ENCODE measurements around the gene SMIM5. TPM values are rescaled to one million over a fixed set of nuclear protein-coding genes. Genes with fewer than 3 reads are reported as not detected.
A peak's percentile ranks its signal among the peaks of the same experiment; 100 is the strongest.

Gene SMIM5
- total RNA-seq, 1 experiment from 2014 or later = 0.20 TPM

DNA sequence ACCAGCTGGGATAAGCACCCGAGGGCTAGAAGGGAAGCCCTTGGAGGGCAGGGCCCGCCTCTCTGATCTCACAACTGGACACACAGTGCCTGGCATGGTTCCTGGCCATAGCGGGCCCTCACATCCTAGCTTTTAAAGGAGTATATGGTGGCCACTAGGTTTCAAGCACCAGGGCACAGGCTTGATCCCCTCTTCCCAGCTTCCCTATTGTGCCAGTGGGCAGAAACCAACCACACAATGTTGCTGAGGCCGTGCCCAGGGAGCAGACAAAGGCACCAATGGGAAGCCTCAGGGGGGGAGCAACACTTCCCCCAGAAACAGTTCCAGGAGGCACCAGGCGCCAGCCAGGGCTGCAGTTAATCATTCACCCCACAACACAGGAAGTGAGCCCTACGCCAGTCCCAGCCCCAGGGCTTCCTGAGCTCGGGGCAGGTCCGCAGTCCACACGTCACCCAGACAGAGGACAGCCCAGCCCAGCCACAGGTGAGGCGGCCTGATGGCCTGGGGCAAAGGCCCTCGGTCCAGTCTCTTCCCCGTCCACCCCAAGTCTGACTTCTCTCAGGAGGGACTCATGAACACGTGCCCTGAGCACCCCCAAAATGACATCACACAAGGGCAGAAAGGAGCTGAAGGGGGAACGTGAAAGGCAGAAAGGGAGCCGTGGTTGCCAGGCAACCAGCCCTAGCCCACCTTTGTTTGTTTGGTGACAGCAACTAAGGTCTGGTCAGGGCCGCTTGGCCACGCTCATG is 12.8 kb downstream of the SMIM5 start:
- Mint-ChIP-seq H3K9me3 (ENCODE audit: unreplicated experiment) (no peaks in the 10 kb centered on the region), H3K27me3 (ENCODE audit: insufficient read depth, unreplicated experiment) (no peaks in the 10 kb centered on the region), H3K4me1 (ENCODE audit: low read depth, unreplicated experiment) (peaks cover 23% of the 10 kb centered on the region), H3K36me3 (ENCODE audit: insufficient read depth, unreplicated experiment) (peaks cover 36% of the 10 kb centered on the region), H3K4me3 (ENCODE audit: unreplicated experiment) (peak overlapping the region; percentile 43), H3K27ac (ENCODE audit: unreplicated experiment) (peak overlapping the region; percentile 96)
- DNase-seq = peak; percentile 96 to 97
- BruUV-seq (replicated peaks) = no TSS peak
- peaks cover 48% of the 10 kb centered on the region for H3K4me1 ChIP-seq
- TF ChIP-seq, protein P1, sequence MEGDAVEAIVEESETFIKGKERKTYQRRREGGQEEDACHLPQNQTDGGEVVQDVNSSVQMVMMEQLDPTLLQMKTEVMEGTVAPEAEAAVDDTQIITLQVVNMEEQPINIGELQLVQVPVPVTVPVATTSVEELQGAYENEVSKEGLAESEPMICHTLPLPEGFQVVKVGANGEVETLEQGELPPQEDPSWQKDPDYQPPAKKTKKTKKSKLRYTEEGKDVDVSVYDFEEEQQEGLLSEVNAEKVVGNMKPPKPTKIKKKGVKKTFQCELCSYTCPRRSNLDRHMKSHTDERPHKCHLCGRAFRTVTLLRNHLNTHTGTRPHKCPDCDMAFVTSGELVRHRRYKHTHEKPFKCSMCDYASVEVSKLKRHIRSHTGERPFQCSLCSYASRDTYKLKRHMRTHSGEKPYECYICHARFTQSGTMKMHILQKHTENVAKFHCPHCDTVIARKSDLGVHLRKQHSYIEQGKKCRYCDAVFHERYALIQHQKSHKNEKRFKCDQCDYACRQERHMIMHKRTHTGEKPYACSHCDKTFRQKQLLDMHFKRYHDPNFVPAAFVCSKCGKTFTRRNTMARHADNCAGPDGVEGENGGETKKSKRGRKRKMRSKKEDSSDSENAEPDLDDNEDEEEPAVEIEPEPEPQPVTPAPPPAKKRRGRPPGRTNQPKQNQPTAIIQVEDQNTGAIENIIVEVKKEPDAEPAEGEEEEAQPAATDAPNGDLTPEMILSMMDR (IDR thresholded peaks at IDR 0.05; ENCODE audit: insufficient read depth in 1 of 2, low read depth in 1 of 2, low read length in 1 of 2, severe bottlenecking in 1 of 2, unreplicated experiment in 1 of 2) = peak in 1 of 2 experiments; percentile 2
- H3K36me3 ChIP-seq (ENCODE audit: control insufficient read depth, insufficient read depth, low read length) = no peaks in the 10 kb centered on the region; the same call in none of the 2 replicates
- H3K4me3 ChIP-seq (ENCODE audit: low read depth, low read length) = 0 out of 2 replicates have a peak overlapping the region, but pooled peaks have one; percentile 5
- H3K27me3 ChIP-seq (replicated peaks; ENCODE audit: control insufficient read depth, insufficient read depth, low read length) = no peaks in the 10 kb centered on the region
- CTCF ChIA-PET = interaction anchor here (0.5 to 6.9 kb wide), 18 partner anchors 8 to 895 kb away, joined by 3 to 115 read pairs (median 4); partner anchors contain the start of genes GALK1, MIF4GD, RECQL5 and SMIM5
- H3K9me3 ChIP-seq = no peaks in the 10 kb centered on the region
- intact Hi-C loops (cut with micrococcal nuclease; ENCODE audit: unreplicated experiment) = loop anchor here (2.0 kb wide), 2 partner anchors 13 to 75 kb away; partner anchors contain the start of genes ITGB4 and SMIM5
- POLR2A ChIA-PET = interaction anchor here (0.5 to 3.4 kb wide), 9 partner anchors 8 to 190 kb away, joined by 3 to 17 read pairs (median 6); partner anchors contain the start of genes RECQL5, SAP30BP, SMIM5 and TMEM94

DNA sequence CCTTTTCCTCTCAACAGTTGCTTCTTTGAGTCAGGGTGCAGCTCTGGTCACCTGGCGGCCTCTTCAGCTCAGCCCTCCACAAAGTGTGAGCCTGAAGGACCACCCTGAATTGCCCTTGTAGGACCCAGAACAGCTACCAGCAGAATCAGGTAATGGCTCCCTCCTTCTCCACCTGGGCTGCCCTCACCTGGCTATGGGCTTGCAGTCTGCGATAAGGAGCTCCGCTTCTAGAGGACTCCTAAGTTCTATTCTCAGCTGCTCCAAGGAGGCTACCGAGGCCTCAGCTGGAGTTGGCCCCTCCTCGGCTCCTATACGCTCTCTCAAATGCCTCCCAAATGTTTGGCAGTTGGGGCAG is 13.4 kb downstream of the SMIM5 start:
- H3K27ac Mint-ChIP-seq (ENCODE audit: unreplicated experiment) = peak overlapping the region; percentile 96
- peak overlapping the region; percentile 43 for H3K4me3 Mint-ChIP-seq (ENCODE audit: unreplicated experiment)
- DNase-seq = no peak
- H3K9me3 ChIP-seq = no peaks in the 10 kb centered on the region
- no peaks in the 10 kb centered on the region; the same call in none of the 2 replicates for H3K36me3 ChIP-seq (ENCODE audit: control insufficient read depth, insufficient read depth, low read length)
- no peaks in the 10 kb centered on the region for H3K27me3 ChIP-seq (replicated peaks; ENCODE audit: control insufficient read depth, insufficient read depth, low read length)
- TSS peak; percentile 87 for BruUV-seq (replicated peaks)
- peaks cover 41% of the 10 kb centered on the region for H3K36me3 Mint-ChIP-seq (ENCODE audit: insufficient read depth, unreplicated experiment)
- ChIA-PET CTCF (interaction anchor here (0.5 to 6.9 kb wide), 13 partner anchors 8 to 894 kb away, joined by 3 to 115 read pairs (median 5); partner anchors contain the start of genes GALK1, MIF4GD, RECQL5 and SMIM5), POLR2A (interaction anchor here (0.5 to 3.4 kb wide), 10 partner anchors 8 to 209 kb away, joined by 3 to 17 read pairs (median 4); partner anchors contain the start of genes LLGL2, RECQL5, SAP30BP and SMIM5)
- intact Hi-C loops (cut with micrococcal nuclease; ENCODE audit: unreplicated experiment) = loop anchor here (2.0 kb wide), 2 partner anchors 14 to 74 kb away; partner anchors contain the start of genes ITGB4 and SMIM5
- no peaks in the 10 kb centered on the region for H3K27me3 Mint-ChIP-seq (ENCODE audit: insufficient read depth, unreplicated experiment)
- peaks cover 48% of the 10 kb centered on the region for H3K4me1 ChIP-seq
- H3K9me3 Mint-ChIP-seq (ENCODE audit: unreplicated experiment) = no peaks in the 10 kb centered on the region
- TF ChIP-seq, protein P1 (IDR thresholded peaks at IDR 0.05; ENCODE audit: insufficient read depth in 1 of 2, low read depth in 1 of 2, low read length in 1 of 2, severe bottlenecking in 1 of 2, unreplicated experiment in 1 of 2) = no peak
- 0 out of 2 replicates have a peak overlapping the region, but pooled peaks have one; percentile 5 for H3K4me3 ChIP-seq (ENCODE audit: low read depth, low read length)
- H3K4me1 Mint-ChIP-seq (ENCODE audit: low read depth, unreplicated experiment) = peaks cover 23% of the 10 kb centered on the region

DNA sequence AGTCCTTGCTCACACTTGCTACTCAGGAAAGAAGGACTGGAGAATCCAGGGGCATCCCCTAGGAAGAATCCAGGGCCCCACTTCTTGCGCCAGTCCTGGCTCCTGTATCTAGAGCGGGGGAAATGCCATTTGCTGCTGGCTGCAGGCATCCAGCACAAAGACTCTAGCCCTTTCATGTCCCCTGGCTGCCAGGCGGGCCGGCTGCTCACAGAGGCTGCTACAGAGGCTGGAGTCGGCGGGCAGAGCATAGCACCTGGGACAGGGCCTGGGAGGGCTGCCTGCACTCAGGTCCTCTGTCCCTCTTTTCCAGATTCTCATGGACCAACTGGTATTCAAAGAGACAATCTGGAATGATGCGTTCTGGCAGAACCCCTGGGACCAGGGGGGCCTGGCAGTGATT is 13.8 kb downstream of the SMIM5 start:
- Mint-ChIP-seq H3K4me3 (ENCODE audit: unreplicated experiment) (peak overlapping the region; percentile 43), H3K27ac (ENCODE audit: unreplicated experiment) (peak overlapping the region; percentile 96), H3K4me1 (ENCODE audit: low read depth, unreplicated experiment) (peaks cover 23% of the 10 kb centered on the region), H3K9me3 (ENCODE audit: unreplicated experiment) (no peaks in the 10 kb centered on the region), H3K36me3 (ENCODE audit: insufficient read depth, unreplicated experiment) (peaks cover 45% of the 10 kb centered on the region), H3K27me3 (ENCODE audit: insufficient read depth, unreplicated experiment) (no peaks in the 10 kb centered on the region)
- no peaks in the 10 kb centered on the region for H3K9me3 ChIP-seq
- no peak for DNase-seq
- intact Hi-C loops (cut with micrococcal nuclease; ENCODE audit: unreplicated experiment) = loop anchor here (2.0 kb wide), 2 partner anchors 14 to 74 kb away; partner anchors contain the start of genes ITGB4 and SMIM5
- TF ChIP-seq, protein P1 (IDR thresholded peaks at IDR 0.05; ENCODE audit: insufficient read depth in 1 of 2, low read depth in 1 of 2, low read length in 1 of 2, severe bottlenecking in 1 of 2, unreplicated experiment in 1 of 2) = no peak
- no TSS peak for BruUV-seq (replicated peaks)
- H3K4me3 ChIP-seq (ENCODE audit: low read depth, low read length) = no peak overlapping the region
- H3K4me1 ChIP-seq = peaks cover 46% of the 10 kb centered on the region
- POLR2A ChIA-PET = interaction anchor here (0.5 to 3.4 kb wide), 3 partner anchors 20 to 208 kb away, joined by 3 to 15 read pairs (median 4); partner anchors contain the start of genes LLGL2, RECQL5, SAP30BP and WBP2
- CTCF ChIA-PET = interaction anchor here (1.2 to 6.9 kb wide), 3 partner anchors 10 to 46 kb away, joined by 5 to 115 read pairs (median 5); partner anchors contain the start of gene SMIM5
- H3K36me3 ChIP-seq (ENCODE audit: control insufficient read depth, insufficient read depth, low read length) = no peaks in the 10 kb centered on the region; the same call in none of the 2 replicates
- H3K27me3 ChIP-seq (replicated peaks; ENCODE audit: control insufficient read depth, insufficient read depth, low read length) = no peaks in the 10 kb centered on the region
